GM12865 (cell line): Measurements from ENCODE around the gene RASGRF2.
A peak's percentile ranks its signal among the peaks of the same experiment; 100 is the strongest.

Experiments used
- DNase-seq: peaks from one replicate; pipeline ENCODE4 v3.0.0; 2010; ENCODE audit warnings: low read depth
- H3K4me3 ChIP-seq: 2 replicates; pipeline ENCODE4 v1.5.1; 2011; ENCODE audit warnings: mild to moderate bottlenecking, low read depth, low read length, control low read depth
- CTCF ChIP-seq: IDR thresholded peaks from 2 replicates; pipeline ENCODE4 v1.5.1; 2011; ENCODE audit warnings: low read length, control low read depth, low read depth, inconsistent platforms; ENCODE audit not compliant: insufficient read depth; ENCODE audit errors: missing control alignments

RASGRF2 gene

DNA sequence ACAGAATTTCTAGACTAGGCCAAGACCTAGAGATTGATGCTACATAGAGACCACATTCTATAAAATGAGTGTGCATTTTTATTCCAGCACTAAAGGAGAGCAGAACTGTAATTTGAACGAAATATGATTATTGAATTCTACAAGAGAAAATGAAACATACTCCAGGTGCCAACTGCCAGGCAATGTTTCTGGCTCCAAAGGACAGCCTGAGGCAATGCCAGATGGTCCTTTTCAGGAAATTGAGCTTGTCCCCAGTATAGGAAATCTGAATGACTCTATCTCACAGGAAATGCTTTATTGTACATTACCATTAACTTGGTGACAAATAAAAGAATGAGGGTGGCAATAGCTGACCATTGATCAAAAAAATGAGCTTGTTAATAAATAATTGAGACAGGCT lies 28.8 kb upstream of the RASGRF2 start:
- no peak for DNase-seq
- TF ChIP-seq CTCF, result no peak
- no peak overlapping the region for H3K4me3 ChIP-seq

- DNase-seq, result no peak
- no peak for TF ChIP-seq CTCF
- H3K4me3 ChIP-seq, result no peak overlapping the region
Observed at GRCh38 chr5:80933036-80933435, 27.1 kb upstream of the RASGRF2 start.

- DNase-seq, result no peak
- TF ChIP-seq CTCF, result no peak
- H3K4me3 ChIP-seq, result no peak overlapping the region
Observed at GRCh38 chr5:80934751-80935150, 25.4 kb upstream of the RASGRF2 start.

DNA sequence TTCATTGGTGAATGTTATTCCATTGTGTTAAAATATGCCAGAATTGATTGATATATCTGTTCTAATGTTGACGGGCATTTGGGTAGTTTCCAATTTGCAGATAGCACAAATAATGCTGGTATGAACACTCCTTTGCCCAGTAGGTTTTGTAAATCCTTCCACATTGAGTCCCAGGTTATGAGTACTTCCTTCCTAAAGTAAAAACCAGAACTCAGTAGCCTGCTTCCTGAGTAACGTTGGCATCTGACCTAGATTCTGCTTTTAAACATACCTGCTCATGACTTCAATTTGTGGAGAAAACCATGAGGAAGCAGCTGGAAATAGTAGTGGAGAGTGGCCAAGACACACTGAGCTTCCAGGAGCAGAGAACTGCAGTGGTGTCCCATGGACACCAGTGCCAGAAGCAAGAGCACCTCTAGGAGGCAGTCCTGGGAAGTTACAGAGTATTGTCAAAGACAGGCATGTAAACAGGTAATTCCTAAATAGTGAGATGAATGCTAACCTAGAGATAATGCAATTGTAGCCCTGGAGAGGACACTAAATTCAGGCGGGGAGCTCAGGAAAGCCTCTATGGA lies 24.3 kb upstream of the RASGRF2 start:
- H3K4me3 ChIP-seq, result no peak overlapping the region
- peak; percentile 16 for TF ChIP-seq CTCF
- no peak for DNase-seq

GRCh38 chr5:80936881-80937280 lies 23.3 kb upstream of the RASGRF2 start:
- no peak overlapping the region for H3K4me3 ChIP-seq
- TF ChIP-seq CTCF, result no peak
- no peak for DNase-seq

- no peak for DNase-seq
- no peak for TF ChIP-seq CTCF
- no peak overlapping the region for H3K4me3 ChIP-seq
Observed at GRCh38 chr5:80937584-80938356, 22.4 kb upstream of the RASGRF2 start.
